Neural progenitor cell (in vitro differentiated cells): ENCODE measurements around the gene KCNJ9.

Source experiments
- EZH2phosphoT487 ChIP-seq: fragments of 200-600 bp; sonication (generic); IDR thresholded peaks from 2 replicates; pipeline ENCODE4 v1.6.1; 2017; ENCODE audit warnings: antibody characterized with exemption
- TF ChIP-seq, protein P1 (sequence below): fragments of 200-600 bp; sonication (generic); IDR thresholded peaks from 2 replicates; pipeline ENCODE4 v1.5.1; 2017; ENCODE audit warnings: antibody characterized with exemption, mild to moderate bottlenecking

DNA sequence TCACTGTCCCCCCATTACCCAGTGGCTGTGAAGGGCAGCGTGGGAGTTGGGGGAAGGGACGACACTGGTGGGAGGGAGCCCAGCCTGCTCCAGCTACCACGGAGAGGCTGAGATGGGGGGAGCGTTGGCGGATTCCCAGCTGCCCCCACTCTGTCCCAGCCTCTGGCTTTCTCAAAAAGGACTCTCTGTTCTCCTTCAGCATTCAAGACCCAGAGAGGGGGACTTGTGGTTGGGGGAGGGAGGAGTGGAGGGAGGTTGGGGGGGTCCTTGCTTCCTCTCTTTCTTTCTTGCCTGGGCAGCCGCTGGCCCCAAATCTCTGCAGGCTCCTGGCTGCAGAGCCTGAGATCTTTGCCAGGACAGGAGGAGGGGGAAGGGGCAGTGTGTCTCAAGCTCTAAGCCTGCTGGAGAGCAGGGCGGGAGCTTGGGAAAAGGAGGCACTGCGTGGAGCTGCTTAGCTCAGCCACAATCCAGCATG, 36.4 kb downstream of the KCNJ9 start:
- TF ChIP-seq, protein P1, sequence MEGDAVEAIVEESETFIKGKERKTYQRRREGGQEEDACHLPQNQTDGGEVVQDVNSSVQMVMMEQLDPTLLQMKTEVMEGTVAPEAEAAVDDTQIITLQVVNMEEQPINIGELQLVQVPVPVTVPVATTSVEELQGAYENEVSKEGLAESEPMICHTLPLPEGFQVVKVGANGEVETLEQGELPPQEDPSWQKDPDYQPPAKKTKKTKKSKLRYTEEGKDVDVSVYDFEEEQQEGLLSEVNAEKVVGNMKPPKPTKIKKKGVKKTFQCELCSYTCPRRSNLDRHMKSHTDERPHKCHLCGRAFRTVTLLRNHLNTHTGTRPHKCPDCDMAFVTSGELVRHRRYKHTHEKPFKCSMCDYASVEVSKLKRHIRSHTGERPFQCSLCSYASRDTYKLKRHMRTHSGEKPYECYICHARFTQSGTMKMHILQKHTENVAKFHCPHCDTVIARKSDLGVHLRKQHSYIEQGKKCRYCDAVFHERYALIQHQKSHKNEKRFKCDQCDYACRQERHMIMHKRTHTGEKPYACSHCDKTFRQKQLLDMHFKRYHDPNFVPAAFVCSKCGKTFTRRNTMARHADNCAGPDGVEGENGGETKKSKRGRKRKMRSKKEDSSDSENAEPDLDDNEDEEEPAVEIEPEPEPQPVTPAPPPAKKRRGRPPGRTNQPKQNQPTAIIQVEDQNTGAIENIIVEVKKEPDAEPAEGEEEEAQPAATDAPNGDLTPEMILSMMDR = no peak
- TF ChIP-seq EZH2phosphoT487 = no peak
